BJ (cell line): Measurements from ENCODE around the gene PCED1B. TPM values are rescaled to one million over a fixed set of nuclear protein-coding genes. Genes with fewer than 3 reads are reported as not detected.

Experiments used
- CTCF ChIA-PET: fragments of 350-600 bp; formaldehyde crosslinking; extraction: SDS; loops from one replicate; lab custom pipeline; 2021; ENCODE audit warnings: antibody characterized with exemption, inconsistent platforms; lab: Yijun Ruan, JAX
- POLR2A ChIA-PET: fragments of 300-600 bp; sonication (Branson Sonifier 250); formaldehyde crosslinking; extraction: SDS; loops from one replicate; lab custom pipeline; 2021; ENCODE audit warnings: antibody characterized with exemption; lab: Charles Lee
- DNase-seq: peaks from one replicate; pipeline ENCODE4 v3.0.0-alpha.2; 2011; ENCODE audit warnings: low read depth
- H3K27me3 ChIP-seq: 2 replicates; pipeline ENCODE4 v1.6.0; 2011; ENCODE audit warnings: low read length; ENCODE audit not compliant: control insufficient read depth, insufficient read depth
- H3K36me3 ChIP-seq: 2 replicates; pipeline ENCODE4 v1.5.1; 2011; ENCODE audit warnings: low read length; ENCODE audit not compliant: control insufficient read depth, insufficient read depth
- H3K4me3 ChIP-seq: 2 replicates; pipeline ENCODE4 v1.5.1; 2011; ENCODE audit warnings: low read depth, mild to moderate bottlenecking, control low read depth, low read length
- polyA plus RNA-seq: library from polyadenylated mRNA; depleted of rRNA; stranded (reverse); fragments of >200 nt; gene quantifications from 2 replicates; pipeline ENCODE4 v1.2.3, GENCODE V29; 2011
- TF ChIP-seq, protein P1 (sequence below): IDR thresholded peaks from 2 replicates; pipeline ENCODE4 v1.5.1; 2011; ENCODE audit warnings: low read depth, mild to moderate bottlenecking, control low read depth, inconsistent platforms, low read length, moderate library complexity; ENCODE audit not compliant: insufficient read depth

The PCED1B gene
- polyA plus RNA-seq, 1 experiment = 7.8 TPM

DNA sequence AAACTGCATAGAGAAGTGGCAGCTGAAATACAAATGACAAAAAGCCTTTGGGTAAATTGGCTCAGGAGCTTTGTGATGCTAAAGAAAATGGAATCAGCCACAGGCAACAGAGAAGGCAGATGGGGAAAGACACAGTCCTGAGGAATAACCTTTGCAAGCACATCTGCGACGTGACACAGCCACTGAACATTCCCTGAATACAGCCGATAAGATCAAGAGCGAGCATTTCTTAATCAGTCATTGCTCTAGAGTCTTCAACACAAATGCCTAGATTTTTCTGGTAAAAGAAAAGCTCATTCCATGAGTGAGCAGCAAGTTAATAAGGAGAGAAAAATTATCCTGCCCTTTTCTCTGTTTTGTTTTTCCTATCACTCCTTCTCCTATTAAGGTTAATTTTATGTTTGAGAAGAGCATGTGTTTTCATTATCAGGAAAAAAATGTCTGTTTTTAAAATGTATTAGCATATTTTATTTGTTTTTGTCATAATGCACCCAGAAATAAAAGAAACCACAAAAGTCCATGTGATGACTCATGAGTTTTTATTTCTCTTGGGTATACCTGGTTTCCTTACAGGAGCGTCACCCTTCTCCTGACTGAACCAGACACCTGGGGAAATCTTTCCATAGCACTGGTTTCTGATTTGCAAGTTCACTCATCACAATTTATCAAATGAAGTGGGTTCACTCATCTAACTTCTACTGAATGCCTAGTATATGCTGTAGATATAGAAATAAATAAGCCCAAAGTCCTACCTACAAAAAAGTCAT, 45.4 kb upstream of the PCED1B start:
- POLR2A ChIA-PET = interaction anchor here (0.5 kb wide), 1 partner anchor 345 kb away, joined by 4 read pairs; no protein-coding TSS in a partner anchor
- no peak for DNase-seq
- no peaks in the 10 kb centered on the region for H3K36me3 ChIP-seq
- CTCF ChIA-PET = interaction anchor here (0.6 to 3.6 kb wide), 9 partner anchors 13 to 708 kb away, joined by 3 to 38 read pairs (median 8); partner anchors contain the start of gene PCED1B
- no peak overlapping the region for H3K4me3 ChIP-seq
- TF ChIP-seq, protein P1, sequence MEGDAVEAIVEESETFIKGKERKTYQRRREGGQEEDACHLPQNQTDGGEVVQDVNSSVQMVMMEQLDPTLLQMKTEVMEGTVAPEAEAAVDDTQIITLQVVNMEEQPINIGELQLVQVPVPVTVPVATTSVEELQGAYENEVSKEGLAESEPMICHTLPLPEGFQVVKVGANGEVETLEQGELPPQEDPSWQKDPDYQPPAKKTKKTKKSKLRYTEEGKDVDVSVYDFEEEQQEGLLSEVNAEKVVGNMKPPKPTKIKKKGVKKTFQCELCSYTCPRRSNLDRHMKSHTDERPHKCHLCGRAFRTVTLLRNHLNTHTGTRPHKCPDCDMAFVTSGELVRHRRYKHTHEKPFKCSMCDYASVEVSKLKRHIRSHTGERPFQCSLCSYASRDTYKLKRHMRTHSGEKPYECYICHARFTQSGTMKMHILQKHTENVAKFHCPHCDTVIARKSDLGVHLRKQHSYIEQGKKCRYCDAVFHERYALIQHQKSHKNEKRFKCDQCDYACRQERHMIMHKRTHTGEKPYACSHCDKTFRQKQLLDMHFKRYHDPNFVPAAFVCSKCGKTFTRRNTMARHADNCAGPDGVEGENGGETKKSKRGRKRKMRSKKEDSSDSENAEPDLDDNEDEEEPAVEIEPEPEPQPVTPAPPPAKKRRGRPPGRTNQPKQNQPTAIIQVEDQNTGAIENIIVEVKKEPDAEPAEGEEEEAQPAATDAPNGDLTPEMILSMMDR = no peak
- no peaks in the 10 kb centered on the region for H3K27me3 ChIP-seq

DNA sequence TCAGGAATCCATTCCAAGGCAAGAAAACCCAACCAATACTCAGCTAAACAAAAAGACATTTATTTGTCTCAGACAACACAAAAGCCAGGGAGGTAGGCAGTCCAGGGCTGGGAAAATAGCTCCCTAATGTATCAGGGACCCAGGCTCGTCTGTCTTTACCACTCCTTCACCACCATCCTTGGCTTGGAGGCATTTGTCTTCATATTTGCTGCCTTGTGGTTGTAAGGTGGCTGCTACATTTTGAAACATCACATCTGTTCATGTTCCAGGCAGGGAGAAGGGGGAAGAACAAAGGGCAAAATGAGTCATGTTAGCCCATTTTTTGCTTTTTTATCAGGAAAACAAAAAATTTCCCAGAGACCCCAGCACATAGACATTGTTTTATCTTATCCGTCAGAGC, 44.8 kb upstream of the PCED1B start:
- CTCF ChIA-PET = interaction anchor here (3.5 to 3.6 kb wide), 2 partner anchors 272 to 363 kb away, joined by 32 to 34 read pairs; no protein-coding TSS in a partner anchor
- Histone ChIP-seq H3K4me3 (no peak overlapping the region), H3K36me3 (no peaks in the 10 kb centered on the region), H3K27me3 (no peaks in the 10 kb centered on the region)
- TF ChIP-seq, protein P1 = no peak
- POLR2A ChIA-PET = no interaction called here
- no peak for DNase-seq

DNA sequence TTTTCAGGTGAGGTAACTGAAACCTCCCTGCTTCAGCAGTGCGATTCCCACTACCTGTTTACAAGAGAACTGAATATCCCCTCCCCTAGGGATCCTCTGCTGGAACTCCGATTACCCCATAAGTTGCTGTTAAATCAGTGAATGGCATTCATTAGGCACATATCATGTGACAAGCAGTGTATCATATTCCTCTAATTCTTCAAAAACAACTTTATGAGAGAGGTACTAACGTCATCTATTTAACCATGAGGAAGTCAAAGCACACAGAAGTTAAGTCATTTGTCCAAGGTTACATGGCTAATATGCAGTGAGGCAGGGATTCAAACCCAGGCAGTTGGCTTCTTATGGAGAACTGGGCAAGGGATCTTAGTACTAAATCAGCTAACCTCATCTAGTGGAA, 43.9 kb upstream of the PCED1B start:
- DNase-seq = no peak
- TF ChIP-seq, protein P1 = no peak
- Histone ChIP-seq H3K27me3 (no peaks in the 10 kb centered on the region), H3K36me3 (no peaks in the 10 kb centered on the region), H3K4me3 (no peak overlapping the region)
- POLR2A ChIA-PET = no interaction called here
- CTCF ChIA-PET = interaction anchor here (3.5 kb wide), 1 partner anchor 362 kb away, joined by 32 read pairs; no protein-coding TSS in a partner anchor

DNA sequence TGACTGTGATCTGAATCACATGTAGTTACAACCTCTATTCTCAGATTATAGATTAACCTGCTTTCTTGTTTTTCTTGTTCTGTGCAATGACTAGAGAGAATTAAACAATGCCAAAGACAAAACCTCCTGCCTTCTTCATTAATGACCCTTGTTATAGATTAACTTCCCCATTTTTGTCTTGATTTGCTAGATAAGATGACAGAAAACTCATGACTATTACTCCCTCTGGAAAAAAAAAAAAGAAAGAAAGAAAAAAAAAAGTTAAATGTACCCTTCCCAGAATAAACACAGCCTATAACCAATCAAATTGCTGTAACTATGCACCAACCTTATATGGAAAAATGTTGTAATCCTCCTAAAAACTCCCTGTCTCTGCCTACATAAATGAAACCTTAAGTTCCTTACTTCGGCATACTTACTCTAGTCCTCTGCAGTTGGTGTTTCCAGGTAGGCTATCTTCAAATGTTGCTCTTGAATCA, 41.1 kb upstream of the PCED1B start:
- no peak overlapping the region for H3K4me3 ChIP-seq
- CTCF ChIA-PET = interaction anchor here (0.6 kb wide), 1 partner anchor 52 kb away, joined by 4 read pairs; no protein-coding TSS in a partner anchor
- no peaks in the 10 kb centered on the region for H3K27me3 ChIP-seq
- TF ChIP-seq, protein P1 = no peak
- no peak for DNase-seq
- no peaks in the 10 kb centered on the region for H3K36me3 ChIP-seq
- POLR2A ChIA-PET = interaction anchor here (0.6 kb wide), 1 partner anchor 232 kb away, joined by 3 read pairs; no protein-coding TSS in a partner anchor

DNA sequence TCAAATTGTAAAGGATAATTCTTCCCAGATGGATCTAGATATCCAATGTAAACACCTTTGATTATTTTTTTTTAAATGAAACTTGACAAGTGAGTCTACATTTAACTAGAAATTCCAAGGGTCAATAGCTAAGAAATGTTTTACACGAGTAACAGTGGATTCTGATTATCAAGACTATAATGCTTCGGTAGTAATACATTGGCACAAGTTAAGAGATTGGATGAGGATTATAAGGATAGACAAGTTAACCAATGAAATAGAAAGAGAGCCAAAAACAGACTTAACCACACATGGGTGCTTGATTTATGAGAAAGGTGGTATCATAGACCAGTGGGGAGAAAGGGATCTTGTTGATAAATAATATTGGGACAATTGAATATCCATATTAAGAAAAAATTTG, 40.3 kb upstream of the PCED1B start:
- Histone ChIP-seq H3K27me3 (no peaks in the 10 kb centered on the region), H3K36me3 (no peaks in the 10 kb centered on the region), H3K4me3 (no peak overlapping the region)
- ChIA-PET CTCF (no interaction called here), POLR2A (interaction anchor here (0.6 kb wide), 1 partner anchor 232 kb away, joined by 3 read pairs; no protein-coding TSS in a partner anchor)
- TF ChIP-seq, protein P1 = no peak
- no peak for DNase-seq
